GM21526 (cell line): ENCODE results near the gene C1orf74.

Experiments used
- ATAC-seq: cut with Tn5 transposase; IDR thresholded peaks from one replicate; pipeline ENCODE4 v1.9.1; 2021; ENCODE audit warnings: moderate library complexity; ENCODE audit not compliant: unreplicated experiment, low FRiP score

The C1orf74 gene

GRCh38 chr1:209772126-209772525 is 12.2 kb downstream of the C1orf74 start:
- no peak for ATAC-seq

- no peak for ATAC-seq
These were observed 13.5 kb downstream of the C1orf74 start for GRCh38 chr1:209770636-209771415.

GRCh38 chr1:209769971-209770370 is 14.4 kb downstream of the C1orf74 start:
- ATAC-seq, result no peak

- peak; percentile 78 for ATAC-seq
These were observed 15.0 kb downstream of the C1orf74 start for GRCh38 chr1:209769171-209769904.

- ATAC-seq, result peak; percentile 79
These were observed 16.0 kb downstream of the C1orf74 start for GRCh38 chr1:209768354-209768774.

- no peak for ATAC-seq
These were observed 16.7 kb downstream of the C1orf74 start for GRCh38 chr1:209767706-209768105.

GRCh38 chr1:209767096-209767495 is 17.3 kb downstream of the C1orf74 start:
- ATAC-seq, result no peak

GRCh38 chr1:209766051-209766450 is 18.3 kb downstream of the C1orf74 start:
- ATAC-seq, result no peak

- no peak for ATAC-seq
These were observed 23.2 kb downstream of the C1orf74 start for GRCh38 chr1:209761011-209761635.

GRCh38 chr1:209759829-209760359 is 24.5 kb downstream of the C1orf74 start:
- no peak for ATAC-seq

- no peak for ATAC-seq
These were observed 26.0 kb downstream of the C1orf74 start for GRCh38 chr1:209758400-209758799.

- peak; percentile 36 for ATAC-seq
These were observed 27.5 kb downstream of the C1orf74 start for GRCh38 chr1:209756615-209757445.

GRCh38 chr1:209755926-209756614 is 28.3 kb downstream of the C1orf74 start, which contains the start of gene TRAF3IP3:
TRAF3IP3 (plus strand) TSS chr1:209756053; CDS start chr1:209760040, 3,987 bp downstream.
- peak; percentile 82 for ATAC-seq

- no peak for ATAC-seq
These were observed 29.1 kb downstream of the C1orf74 start for GRCh38 chr1:209755256-209755655.

- ATAC-seq, result no peak
These were observed 31.5 kb downstream of the C1orf74 start for GRCh38 chr1:209752890-209753289.

GRCh38 chr1:209751627-209752231 is 32.6 kb downstream of the C1orf74 start:
- ATAC-seq, result peak; percentile 44

GRCh38 chr1:209749670-209750323 is 34.6 kb downstream of the C1orf74 start:
- no peak for ATAC-seq

GRCh38 chr1:209749205-209749604 is 35.2 kb downstream of the C1orf74 start:
- no peak for ATAC-seq

GRCh38 chr1:209748620-209749019 is 35.7 kb downstream of the C1orf74 start:
- ATAC-seq, result no peak
